AG10803 (cell line): ENCODE data around the gene NETO2.

Source experiments
- DNase-seq: peaks from one replicate; pipeline ENCODE4 v3.0.0; 2010; ENCODE audit warnings: low read depth
- H3K4me3 ChIP-seq: 2 replicates; pipeline ENCODE4 v1.5.1; 2011; ENCODE audit warnings: mild to moderate bottlenecking, low read length, control low read depth
- CTCF ChIP-seq: conservative IDR thresholded peaks from 2 replicates; pipeline ENCODE4 v1.5.1; 2011; ENCODE audit warnings: mild to moderate bottlenecking, low read length, control low read depth, inconsistent platforms

Gene NETO2

GRCh38 chr16:47069841-47070584 is 73.7 kb downstream of the NETO2 start:
- H3K4me3 ChIP-seq = no peak overlapping the region
- TF ChIP-seq CTCF = no peak
- no peak for DNase-seq

- no peak overlapping the region for H3K4me3 ChIP-seq
- DNase-seq = no peak
- no peak for TF ChIP-seq CTCF
Observed at GRCh38 chr16:47069313-47069712, 74.4 kb downstream of the NETO2 start.

- no peak overlapping the region for H3K4me3 ChIP-seq
- DNase-seq = no peak
- no peak for TF ChIP-seq CTCF
Observed at GRCh38 chr16:47067203-47067602, 76.5 kb downstream of the NETO2 start.

GRCh38 chr16:47065766-47066688 is 77.7 kb downstream of the NETO2 start:
- DNase-seq = no peak
- no peak for TF ChIP-seq CTCF

GRCh38 chr16:47064775-47065174 is 79.0 kb downstream of the NETO2 start:
- H3K4me3 ChIP-seq = no peak overlapping the region
- no peak for TF ChIP-seq CTCF
- DNase-seq = no peak

More at GRCh38 chr16:47065766-47066688, 77.7 kb downstream of the NETO2 start:
- no peak overlapping the region for H3K4me3 ChIP-seq

- no peak overlapping the region for H3K4me3 ChIP-seq
- no peak for DNase-seq
- no peak for TF ChIP-seq CTCF
Observed at GRCh38 chr16:47063011-47063724, 80.6 kb downstream of the NETO2 start.
